OCI-LY1 (cell line): Measurements from ENCODE around the gene TAB2.

Experiments
- CTCF ChIP-seq: fragments of 200-600 bp; sonication (generic), shearing (Covaris generic); IDR thresholded peaks from 2 replicates; pipeline ENCODE4 v1.5.1; 2017; ENCODE audit warnings: mild to moderate bottlenecking, antibody characterized with exemption, low read length, moderate library complexity, mixed read lengths
- EZH2 ChIP-seq: fragments of 200-600 bp; sonication (generic), shearing (Covaris generic); IDR thresholded peaks from 2 replicates; pipeline ENCODE4 v1.8.0; 2017; ENCODE audit warnings: borderline replicate concordance, mixed run types, mild to moderate bottlenecking, antibody characterized with exemption, low read length, moderate library complexity, mixed read lengths

DNA sequence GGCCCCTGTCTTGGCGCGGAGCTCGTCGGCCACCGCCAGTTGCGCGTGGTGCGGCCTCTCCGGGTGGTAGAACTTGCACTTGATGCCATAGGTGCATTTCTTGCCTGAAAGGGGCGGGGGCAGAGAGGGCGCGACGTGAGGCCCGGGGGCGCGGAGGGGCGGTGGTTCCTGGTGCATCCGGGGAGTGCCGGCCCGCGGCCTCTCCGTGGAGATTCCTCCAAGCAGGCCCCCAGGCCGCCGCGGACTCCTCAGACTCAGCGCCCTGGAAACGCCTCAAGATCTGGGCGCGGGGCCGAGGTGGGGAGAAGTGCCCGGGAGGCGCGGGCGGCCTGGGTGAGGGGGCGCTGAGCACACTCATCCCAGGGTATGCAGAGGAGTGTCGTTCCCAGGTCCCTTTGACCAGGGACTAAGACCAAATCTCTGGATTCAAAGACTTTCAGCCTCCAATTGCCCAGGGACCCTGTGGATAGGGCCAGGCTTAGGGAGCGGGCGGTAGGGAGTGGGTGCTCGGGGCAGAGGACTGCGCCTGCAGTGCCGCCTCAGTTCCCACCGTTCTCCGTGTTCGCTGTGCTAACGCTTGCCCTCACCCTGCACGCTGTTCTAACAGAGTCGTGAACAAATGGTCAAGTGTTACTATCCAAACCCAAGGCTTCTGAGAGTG lies 134.0 kb downstream of the TAB2 start:
- TF ChIP-seq CTCF (no peak), EZH2 (no peak)
